ENCODE results near the gene CELF2.

GRCh38 chr10:11339013-11339412 is 321.3 kb downstream of the CELF2 start:
- TF ChIP-seq CTCF (IDR thresholded peaks at IDR 0.05; ENCODE audit: insufficient read depth, low read length, poor library complexity, severe bottlenecking) (no peak), EZH2phosphoT487 (conservative IDR thresholded peaks at IDR 0.05; ENCODE audit: low read length) (no peak)

All from SU-DHL-6 (cell line).